GM10248 (cell line): ENCODE data around the gene ISYNA1.

Experiments
- CTCF ChIA-PET: fragments of 300-600 bp; sonication (Branson Sonifier 250); formaldehyde crosslinking; extraction: SDS; loops from one replicate; lab custom pipeline; 2021; ENCODE audit warnings: antibody characterized with exemption; lab: Yijun Ruan, JAX
- POLR2A ChIA-PET: fragments of 350-650 bp; sonication (Branson Sonifier 250); formaldehyde crosslinking; extraction: SDS; loops from one replicate; lab custom pipeline; 2020; ENCODE audit warnings: antibody characterized with exemption; lab: Yijun Ruan, JAX
- DNase-seq: peaks from one replicate; pipeline ENCODE4 v3.0.0; 2012; ENCODE audit errors: extremely low spot score
- CTCF ChIP-seq: IDR thresholded peaks from 2 replicates; pipeline ENCODE4 v1.5.1; 2012; ENCODE audit warnings: mild to moderate bottlenecking, low read depth; ENCODE audit errors: extremely low read depth, missing control alignments, control extremely low read depth

The ISYNA1 gene

GRCh38 chr19:18437491-18438330, at the start of gene ISYNA1:
TSS of gene ISYNA1 (minus strand) at chr19:18438133. CDS start at chr19:18437979, 154 bp downstream.
- no peak for TF ChIP-seq CTCF
- CTCF ChIA-PET: interaction anchor here (1.1 to 1.4 kb wide), 2 partner anchors 13 to 36 kb away, joined by 3 to 5 read pairs; no protein-coding TSS in a partner anchor
- POLR2A ChIA-PET: interaction anchor here (0.7 kb wide), 1 partner anchor 23 kb away, joined by 3 read pairs; no protein-coding TSS in a partner anchor
- DNase-seq: peak; percentile 72

GRCh38 chr19:18486746-18487145, 48.8 kb upstream of the ISYNA1 start:
- DNase-seq: no peak
- TF ChIP-seq CTCF: no peak
- ChIA-PET POLR2A (no interaction called here), CTCF (no interaction called here)

GRCh38 chr19:18484992-18485391, 47.1 kb upstream of the ISYNA1 start:
- CTCF ChIA-PET: interaction anchor here (0.8 to 2.3 kb wide), 8 partner anchors 8 to 205 kb away, joined by 3 to 11 read pairs (median 4); no protein-coding TSS in a partner anchor

GRCh38 chr19:18483119-18483890, 45.4 kb upstream of the ISYNA1 start:
- TF ChIP-seq CTCF: no peak
- no peak for DNase-seq
- CTCF ChIA-PET: interaction anchor here (1.5 to 5.8 kb wide), 5 partner anchors 9 to 21 kb away, joined by 4 to 24 read pairs (median 7); no protein-coding TSS in a partner anchor
- POLR2A ChIA-PET: no interaction called here

More at GRCh38 chr19:18484992-18485391, 47.1 kb upstream of the ISYNA1 start:
- POLR2A ChIA-PET: no interaction called here
- TF ChIP-seq CTCF: no peak
- DNase-seq: no peak

- ChIA-PET POLR2A (no interaction called here), CTCF (interaction anchor here (1.0 to 5.8 kb wide), 6 partner anchors 10 to 349 kb away, joined by 3 to 24 read pairs (median 6); partner anchors contain the start of gene UPF1)
- TF ChIP-seq CTCF: no peak
- DNase-seq: no peak
Measured at GRCh38 chr19:18481505-18482222, 43.7 kb upstream of the ISYNA1 start.
